VCaP (cell line): Measurements from ENCODE around the gene XPO6.

Experiments used
- H3K27ac ChIP-seq: fragments of 450-650 bp; 2 replicates; pipeline ENCODE4 v1.5.1; 2017
- TF ChIP-seq, protein P1 (sequence below): fragments of 450-650 bp; conservative IDR thresholded peaks from 2 replicates; pipeline ENCODE4 v1.5.1; 2017; ENCODE audit warnings: mild to moderate bottlenecking, moderate library complexity

XPO6 gene

DNA sequence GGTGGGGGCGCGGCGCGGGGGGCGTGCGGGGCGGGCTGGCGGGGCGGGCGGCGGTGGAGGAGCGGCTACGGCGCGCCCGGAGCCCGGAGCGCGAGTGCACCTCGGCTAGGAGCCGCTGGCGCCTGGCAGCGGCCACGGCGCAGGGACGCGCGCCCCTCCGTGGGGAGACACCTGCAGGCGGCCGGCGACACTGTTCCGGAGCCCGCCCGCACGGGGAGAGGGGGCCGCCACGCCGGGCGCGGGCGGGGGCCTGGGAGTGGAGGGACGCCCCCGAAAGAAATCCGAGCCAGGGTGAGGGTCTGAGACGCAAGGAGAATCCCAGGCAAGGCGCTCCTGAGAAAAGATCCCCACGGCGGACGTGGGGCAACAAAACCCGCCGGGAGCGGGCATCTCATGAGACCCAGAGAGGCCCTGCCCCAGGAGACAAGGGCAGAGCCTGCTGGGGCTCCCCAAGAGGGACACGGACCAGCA, 148.1 kb downstream of the XPO6 start, which contains the start of gene GSG1L:
Gene GSG1L, minus strand, starts transcription at position 124 of the 471 bp plus-strand sequence. CDS start 290 bp downstream, outside the sequence.
- H3K27ac ChIP-seq = no peak within 1 kb of the TSS
- TF ChIP-seq, protein P1, sequence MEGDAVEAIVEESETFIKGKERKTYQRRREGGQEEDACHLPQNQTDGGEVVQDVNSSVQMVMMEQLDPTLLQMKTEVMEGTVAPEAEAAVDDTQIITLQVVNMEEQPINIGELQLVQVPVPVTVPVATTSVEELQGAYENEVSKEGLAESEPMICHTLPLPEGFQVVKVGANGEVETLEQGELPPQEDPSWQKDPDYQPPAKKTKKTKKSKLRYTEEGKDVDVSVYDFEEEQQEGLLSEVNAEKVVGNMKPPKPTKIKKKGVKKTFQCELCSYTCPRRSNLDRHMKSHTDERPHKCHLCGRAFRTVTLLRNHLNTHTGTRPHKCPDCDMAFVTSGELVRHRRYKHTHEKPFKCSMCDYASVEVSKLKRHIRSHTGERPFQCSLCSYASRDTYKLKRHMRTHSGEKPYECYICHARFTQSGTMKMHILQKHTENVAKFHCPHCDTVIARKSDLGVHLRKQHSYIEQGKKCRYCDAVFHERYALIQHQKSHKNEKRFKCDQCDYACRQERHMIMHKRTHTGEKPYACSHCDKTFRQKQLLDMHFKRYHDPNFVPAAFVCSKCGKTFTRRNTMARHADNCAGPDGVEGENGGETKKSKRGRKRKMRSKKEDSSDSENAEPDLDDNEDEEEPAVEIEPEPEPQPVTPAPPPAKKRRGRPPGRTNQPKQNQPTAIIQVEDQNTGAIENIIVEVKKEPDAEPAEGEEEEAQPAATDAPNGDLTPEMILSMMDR = peak; percentile 55

DNA sequence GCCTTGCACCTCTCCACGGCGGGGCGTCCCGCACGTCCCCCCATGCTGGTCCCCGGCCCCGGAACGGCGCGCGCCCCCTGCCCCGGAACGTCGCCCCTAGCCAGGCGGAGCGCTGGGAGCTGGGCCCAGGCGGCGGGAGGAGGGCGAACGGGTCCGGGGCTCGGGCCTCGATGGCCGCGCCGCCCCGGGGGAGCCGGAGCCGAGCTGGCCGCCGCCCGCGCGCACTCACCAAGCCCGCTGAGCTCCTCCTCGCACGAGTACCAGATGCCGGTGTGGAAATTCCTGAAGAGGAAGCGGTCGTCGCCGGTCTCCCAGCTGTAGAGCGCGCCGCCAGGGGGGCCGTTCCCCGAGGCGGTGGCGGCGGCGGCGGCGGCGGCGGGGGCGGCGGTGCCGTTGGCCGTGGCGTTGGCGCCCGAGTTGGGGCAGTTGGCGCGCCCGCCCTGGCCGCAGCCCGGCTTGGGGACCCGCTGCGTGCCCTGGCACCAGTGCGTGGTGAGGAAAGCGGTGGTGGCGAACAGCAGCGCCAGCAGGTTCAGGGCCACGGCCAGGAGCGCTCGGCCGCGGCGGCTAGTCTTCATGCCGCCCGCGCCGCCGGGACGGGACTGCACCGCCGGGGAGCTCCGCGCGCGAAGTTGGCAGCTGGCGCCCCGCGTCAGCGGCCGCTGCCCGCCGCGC, 148.8 kb downstream of the XPO6 start:
- TF ChIP-seq, protein P1 = no peak
- H3K27ac ChIP-seq = no peak overlapping the region

DNA sequence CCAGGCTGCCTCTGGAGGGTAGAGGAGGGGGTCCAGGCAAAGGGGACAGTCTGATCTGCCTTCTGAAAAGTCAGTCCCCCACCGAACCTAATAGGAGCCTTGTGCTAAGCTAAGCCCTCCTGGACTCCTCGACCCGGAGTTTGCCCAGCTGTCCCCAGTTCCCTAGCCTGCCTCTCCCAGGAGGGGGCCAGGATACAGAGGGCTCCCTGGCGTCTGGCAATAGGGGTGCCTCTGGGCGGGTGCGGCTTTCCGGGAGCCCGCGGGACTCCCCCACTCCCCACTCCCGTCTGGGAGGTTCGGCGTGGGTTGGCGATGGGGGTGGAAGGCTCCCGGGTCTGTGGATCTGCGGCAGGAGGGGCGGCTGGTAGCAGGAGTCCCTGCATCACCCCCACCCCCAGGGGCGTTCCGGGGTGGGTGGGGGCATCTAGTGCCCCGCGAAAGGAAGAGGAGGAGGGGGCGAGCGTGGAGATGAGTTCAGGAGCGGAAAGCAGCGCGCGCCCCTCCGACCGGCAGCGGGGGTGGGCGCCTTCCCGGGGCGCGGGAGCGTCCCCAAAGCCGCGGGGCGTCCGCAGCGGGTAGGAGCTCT, 149.4 kb downstream of the XPO6 start:
- no peak overlapping the region for H3K27ac ChIP-seq
- TF ChIP-seq, protein P1 = no peak

DNA sequence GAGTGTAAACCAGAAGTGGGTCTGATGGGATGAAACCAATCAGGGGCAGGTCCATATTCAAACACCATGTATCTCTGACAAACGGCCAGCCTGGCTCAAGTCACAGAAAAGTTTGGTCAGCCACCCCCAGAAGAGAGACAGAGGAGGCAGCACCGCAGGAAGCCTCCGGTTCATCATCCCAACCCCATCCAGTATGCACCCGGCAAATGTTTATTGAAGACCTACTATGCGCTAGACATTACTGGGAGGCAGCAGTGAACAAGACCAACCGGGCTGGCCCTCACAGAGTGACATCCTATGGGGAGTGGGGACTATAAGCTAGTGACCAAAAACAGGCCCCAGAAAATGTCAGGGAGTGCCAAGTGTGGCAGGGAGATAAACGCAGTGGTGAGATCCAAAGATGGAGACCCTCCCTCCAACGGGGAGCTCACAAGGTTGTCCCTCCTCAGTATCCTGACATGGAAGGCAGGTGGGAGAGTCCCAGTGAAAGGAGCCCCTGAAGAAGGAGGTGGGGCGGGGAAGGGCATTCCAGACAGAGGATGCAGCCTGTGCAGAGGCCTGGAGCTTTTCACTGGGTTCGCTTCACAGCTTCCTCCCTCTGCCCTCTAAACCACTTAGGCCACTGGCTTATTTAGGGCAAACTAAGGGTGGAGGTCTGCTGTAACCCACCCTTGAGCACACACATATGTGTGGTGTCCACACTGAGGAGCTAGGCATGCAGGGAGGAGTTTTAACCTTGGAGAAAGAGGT, 150.2 kb downstream of the XPO6 start:
- TF ChIP-seq, protein P1 = no peak
- H3K27ac ChIP-seq = no peak overlapping the region

DNA sequence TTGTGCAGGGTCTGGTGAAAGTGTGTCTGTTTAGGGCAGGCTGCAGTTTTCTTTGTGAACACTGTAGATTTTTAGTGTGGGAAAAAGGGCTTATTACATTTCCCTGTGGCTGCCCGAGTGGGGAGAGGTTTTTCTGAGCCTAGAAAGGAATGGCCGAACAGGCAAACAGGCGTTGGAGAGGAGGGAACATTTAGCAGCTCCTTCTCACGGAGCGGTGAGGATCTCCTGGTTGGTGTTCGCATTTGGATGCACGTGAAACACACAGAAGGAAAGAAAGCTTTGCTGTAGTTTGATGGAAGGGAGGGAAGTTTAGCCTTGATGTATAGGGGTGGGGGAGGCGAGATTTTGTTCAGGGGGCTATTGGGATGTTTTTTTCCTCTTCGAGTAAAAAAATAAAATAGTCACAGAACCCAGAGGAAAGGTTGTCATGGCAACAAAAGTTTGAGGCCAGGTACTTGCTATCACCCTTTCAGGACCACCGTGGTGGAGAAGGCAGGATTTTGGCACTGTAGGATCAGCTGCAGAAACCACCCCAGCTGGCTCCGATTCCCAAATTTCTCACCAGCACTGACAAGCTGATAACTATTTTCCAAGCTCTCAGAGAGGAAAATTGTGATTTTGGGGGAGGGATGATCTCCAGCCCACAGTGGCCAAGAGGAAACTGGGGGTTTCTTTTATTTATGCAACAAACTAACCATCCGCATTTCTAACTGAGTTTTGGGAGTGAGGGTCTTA, 151.8 kb downstream of the XPO6 start:
- TF ChIP-seq, protein P1 = no peak
- no peak overlapping the region for H3K27ac ChIP-seq

DNA sequence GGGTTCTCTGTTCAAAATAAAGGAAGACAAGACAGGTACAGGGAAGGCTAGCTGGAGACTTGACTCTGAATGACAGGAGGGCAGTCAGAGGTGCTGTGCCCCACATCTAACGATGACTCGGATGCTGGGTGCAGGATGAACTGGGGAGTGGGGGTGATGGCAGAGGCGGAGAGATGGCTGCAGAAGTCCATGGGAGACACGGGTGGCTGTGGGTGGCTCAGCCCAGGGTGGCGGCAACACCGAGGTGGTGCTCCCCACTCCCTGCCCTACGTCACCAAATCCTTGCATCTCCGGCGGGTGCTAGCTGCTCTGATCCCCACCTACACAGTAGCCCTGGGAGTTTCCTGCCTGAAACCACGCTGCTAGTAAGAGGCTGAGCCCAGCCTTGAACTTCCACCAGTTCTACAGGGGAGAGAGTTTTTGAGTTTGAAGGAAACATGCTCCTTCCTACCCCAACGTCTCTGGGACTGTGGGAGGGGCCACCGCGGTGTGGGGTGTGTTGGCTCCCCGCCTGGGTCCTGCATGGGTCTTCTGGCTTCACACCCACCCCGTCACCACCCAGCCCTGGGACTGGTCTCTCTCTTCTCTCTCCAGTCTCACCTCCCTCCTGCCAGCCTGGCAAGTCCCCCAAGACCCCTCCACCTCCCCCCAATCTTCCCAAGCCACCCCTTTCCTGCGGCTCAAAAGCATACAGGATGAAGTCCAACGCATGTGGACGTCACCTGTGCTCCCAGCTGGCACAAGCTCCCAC, 152.8 kb downstream of the XPO6 start:
- TF ChIP-seq, protein P1 = no peak
- H3K27ac ChIP-seq = no peak overlapping the region
